Measurements from ENCODE around the gene PHC1.

DNA sequence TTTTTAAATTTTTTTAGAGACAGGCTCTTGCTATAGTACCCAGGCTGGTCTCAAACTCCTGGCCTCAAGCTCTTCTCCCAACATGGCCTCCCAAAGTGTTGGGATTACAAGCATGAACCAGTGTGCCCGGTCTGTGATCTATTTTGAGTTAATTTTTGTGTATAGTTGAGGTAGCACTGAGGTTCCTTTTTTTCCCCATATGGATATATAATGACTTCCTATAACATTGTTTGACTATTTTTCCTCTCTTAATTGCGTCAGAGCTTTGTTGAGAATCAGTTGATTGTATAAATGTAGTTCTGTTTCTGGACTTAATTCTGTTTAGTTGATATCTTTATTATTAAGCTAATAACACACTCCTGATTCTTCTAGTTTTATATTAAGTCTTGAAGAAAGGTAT is 43.8 kb downstream of the PHC1 start:
- TF ChIP-seq, protein P1, sequence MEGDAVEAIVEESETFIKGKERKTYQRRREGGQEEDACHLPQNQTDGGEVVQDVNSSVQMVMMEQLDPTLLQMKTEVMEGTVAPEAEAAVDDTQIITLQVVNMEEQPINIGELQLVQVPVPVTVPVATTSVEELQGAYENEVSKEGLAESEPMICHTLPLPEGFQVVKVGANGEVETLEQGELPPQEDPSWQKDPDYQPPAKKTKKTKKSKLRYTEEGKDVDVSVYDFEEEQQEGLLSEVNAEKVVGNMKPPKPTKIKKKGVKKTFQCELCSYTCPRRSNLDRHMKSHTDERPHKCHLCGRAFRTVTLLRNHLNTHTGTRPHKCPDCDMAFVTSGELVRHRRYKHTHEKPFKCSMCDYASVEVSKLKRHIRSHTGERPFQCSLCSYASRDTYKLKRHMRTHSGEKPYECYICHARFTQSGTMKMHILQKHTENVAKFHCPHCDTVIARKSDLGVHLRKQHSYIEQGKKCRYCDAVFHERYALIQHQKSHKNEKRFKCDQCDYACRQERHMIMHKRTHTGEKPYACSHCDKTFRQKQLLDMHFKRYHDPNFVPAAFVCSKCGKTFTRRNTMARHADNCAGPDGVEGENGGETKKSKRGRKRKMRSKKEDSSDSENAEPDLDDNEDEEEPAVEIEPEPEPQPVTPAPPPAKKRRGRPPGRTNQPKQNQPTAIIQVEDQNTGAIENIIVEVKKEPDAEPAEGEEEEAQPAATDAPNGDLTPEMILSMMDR (IDR thresholded peaks at IDR 0.05): no peak
- TF ChIP-seq ZFX (IDR thresholded peaks at IDR 0.05; ENCODE audit: borderline replicate concordance): no peak

All from 22Rv1 (cell line).